Activated CD8-positive, alpha-beta T cell treated with anti-CD3 and anti-CD28 coated beads for 36 hours (primary cell): ENCODE results near the gene CCNO. TPM values are rescaled to one million over a fixed set of nuclear protein-coding genes. Genes with fewer than 3 reads are reported as not detected.

Experiments
- ATAC-seq: fragments of 200-7000 bp; cut with Tn5 transposase; one replicate; pipeline ENCODE4 v1.10.0; 2021; ENCODE audit warnings: mild to moderate bottlenecking, moderate library complexity
- CTCF ChIA-PET: fragments of 350-600 bp; sonication (Branson Sonifier 250); formaldehyde crosslinking; loops from one replicate; lab custom pipeline; 2021; ENCODE audit warnings: antibody characterized with exemption; lab: Charles Lee
- POLR2A ChIA-PET: fragments of 350-600 bp; sonication (Branson Sonifier 250); formaldehyde crosslinking; loops from one replicate; lab custom pipeline; 2021; ENCODE audit warnings: antibody characterized with exemption; lab: Charles Lee
- DNase-seq: peaks from one replicate; pipeline ENCODE4 v3.0.0-alpha.2; 2020
- H3K27ac Mint-ChIP-seq: one replicate; pipeline ENCODE4 v1.8.0; 2021; ENCODE audit warnings: mild to moderate bottlenecking, mixed read lengths
- H3K27me3 Mint-ChIP-seq: one replicate; pipeline ENCODE4 v1.8.0; 2021; ENCODE audit warnings: mixed read lengths
- H3K36me3 Mint-ChIP-seq: one replicate; pipeline ENCODE4 v1.8.0; 2021; ENCODE audit warnings: low read depth, mixed read lengths
- H3K4me1 Mint-ChIP-seq: one replicate; pipeline ENCODE4 v1.8.0; 2021; ENCODE audit warnings: low read depth, mixed read lengths
- H3K4me3 Mint-ChIP-seq: one replicate; pipeline ENCODE4 v1.8.0; 2021; ENCODE audit warnings: mild to moderate bottlenecking, moderate library complexity, mixed read lengths
- H3K9me3 Mint-ChIP-seq: one replicate; pipeline ENCODE4 v1.8.0; 2021; ENCODE audit warnings: mixed read lengths
- CTCF ChIP-seq: fragments of 200-600 bp; IDR thresholded peaks from one replicate; pipeline ENCODE4 v1.8.0; 2022; ENCODE audit warnings: antibody characterized with exemption, mild to moderate bottlenecking
- intact Hi-C: fragments of 100-400 bp; cut with micrococcal nuclease; formaldehyde crosslinking; loops from one replicate; pipeline ENCODE4 v1.10.0; 2022
- total RNA-seq, 2 experiments: library from RNA; stranded (reverse); gene quantifications; one replicate each; pipeline ENCODE4 v1.2.3, GENCODE V29; 2021

CCNO gene
- total RNA-seq, 2 experiments from 2014 or later, result not detected

GRCh38 chr5:55219770-55220169, 13.6 kb downstream of the CCNO start:
- ChIA-PET CTCF (interaction anchor here (1.3 to 1.8 kb wide), 3 partner anchors 9 to 43 kb away, joined by 3 to 5 read pairs (median 5); no protein-coding TSS in a partner anchor), POLR2A (no interaction called here)
- intact Hi-C loops, result no loop called here
- peaks cover 57% of the 10 kb centered on the region for H3K27me3 Mint-ChIP-seq
- peaks cover 25% of the 10 kb centered on the region for H3K4me1 Mint-ChIP-seq
- H3K4me3 Mint-ChIP-seq, result no peak overlapping the region
- ATAC-seq (no peak), DNase-seq (no peak)
- no peaks in the 10 kb centered on the region for H3K9me3 Mint-ChIP-seq
- peaks cover 2% of the 10 kb centered on the region for H3K36me3 Mint-ChIP-seq
- H3K27ac Mint-ChIP-seq, result no peak overlapping the region
- no peak for TF ChIP-seq CTCF

DNA sequence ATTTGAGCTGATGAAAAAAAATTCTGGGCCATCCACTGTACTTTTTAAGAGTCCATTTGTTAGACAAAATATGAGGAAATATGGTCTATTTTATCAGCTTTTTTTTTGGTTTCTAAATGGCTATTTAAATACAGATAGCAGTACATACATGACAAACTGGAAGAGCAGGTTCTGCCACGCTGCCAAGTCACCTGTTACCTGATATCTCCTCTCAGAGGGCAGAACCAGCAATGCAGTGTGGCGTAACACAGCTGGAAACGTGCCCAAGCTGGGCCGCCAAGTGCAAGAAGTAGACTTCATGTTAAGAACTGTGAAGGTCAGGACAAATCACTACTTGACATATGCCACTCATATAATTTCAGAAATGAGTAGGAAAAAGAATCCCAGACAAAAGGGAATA, 14.4 kb downstream of the CCNO start:
- POLR2A ChIA-PET, result interaction anchor here (1.1 kb wide), 1 partner anchor 15 kb away, joined by 4 read pairs; no protein-coding TSS in a partner anchor
- Mint-ChIP-seq H3K4me1 (peaks cover 24% of the 10 kb centered on the region), H3K36me3 (peaks cover 2% of the 10 kb centered on the region), H3K27me3 (peaks cover 50% of the 10 kb centered on the region), H3K9me3 (no peaks in the 10 kb centered on the region), H3K4me3 (no peak overlapping the region), H3K27ac (no peak overlapping the region)
- no peak for DNase-seq
- ATAC-seq, result no peak
- intact Hi-C loops, result no loop called here
- CTCF ChIA-PET, result no interaction called here
- no peak for TF ChIP-seq CTCF

- H3K4me1 Mint-ChIP-seq, result peaks cover 2% of the 10 kb centered on the region
- TF ChIP-seq CTCF, result no peak
- ChIA-PET POLR2A (interaction anchor here (1.2 kb wide), 1 partner anchor 15 kb away, joined by 3 read pairs; no protein-coding TSS in a partner anchor), CTCF (no interaction called here)
- ATAC-seq, result no peak
- intact Hi-C loops, result no loop called here
- DNase-seq, result no peak
- H3K36me3 Mint-ChIP-seq, result no peaks in the 10 kb centered on the region
- no peaks in the 10 kb centered on the region for H3K9me3 Mint-ChIP-seq
- H3K4me3 Mint-ChIP-seq, result no peak overlapping the region
- H3K27me3 Mint-ChIP-seq, result peaks cover 11% of the 10 kb centered on the region
- H3K27ac Mint-ChIP-seq, result no peak overlapping the region
Measured at GRCh38 chr5:55211184-55211874, 22.1 kb downstream of the CCNO start.

GRCh38 chr5:55205001-55205400, 28.4 kb downstream of the CCNO start:
- H3K27ac Mint-ChIP-seq, result no peak overlapping the region
- DNase-seq, result no peak
- ChIA-PET POLR2A (no interaction called here), CTCF (no interaction called here)
- no peaks in the 10 kb centered on the region for H3K9me3 Mint-ChIP-seq
- intact Hi-C loops, result no loop called here
- peaks cover 25% of the 10 kb centered on the region for H3K27me3 Mint-ChIP-seq
- no peaks in the 10 kb centered on the region for H3K36me3 Mint-ChIP-seq
- no peak for ATAC-seq
- H3K4me3 Mint-ChIP-seq, result no peak overlapping the region
- peaks cover 2% of the 10 kb centered on the region for H3K4me1 Mint-ChIP-seq
- no peak for TF ChIP-seq CTCF

- DNase-seq, result no peak
- Mint-ChIP-seq H3K4me1 (no peaks in the 10 kb centered on the region), H3K9me3 (no peaks in the 10 kb centered on the region), H3K27me3 (peaks cover 41% of the 10 kb centered on the region), H3K27ac (no peak overlapping the region), H3K4me3 (no peak overlapping the region), H3K36me3 (no peaks in the 10 kb centered on the region)
- ATAC-seq, result no peak
- TF ChIP-seq CTCF, result no peak
- intact Hi-C loops, result no loop called here
- POLR2A ChIA-PET, result no interaction called here
- CTCF ChIA-PET, result interaction anchor here (2.8 kb wide), 1 partner anchor 15 kb away, joined by 8 read pairs; no protein-coding TSS in a partner anchor
Measured at GRCh38 chr5:55191165-55191564, 42.2 kb downstream of the CCNO start.
